GM18519 (cell line): ENCODE data around the gene TRRAP.
"Not testable (repeated sequence)": the region's sequence is repeated elsewhere in the genome, so short reads cannot be mapped to it uniquely, and the experiment has no call there.

ENCODE experiments used
- ATAC-seq: cut with Tn5 transposase; IDR thresholded peaks from one replicate; pipeline ENCODE4 v1.9.1; 2021; ENCODE audit warnings: mild to moderate bottlenecking, moderate library complexity; ENCODE audit not compliant: unreplicated experiment, low FRiP score

TRRAP gene

DNA sequence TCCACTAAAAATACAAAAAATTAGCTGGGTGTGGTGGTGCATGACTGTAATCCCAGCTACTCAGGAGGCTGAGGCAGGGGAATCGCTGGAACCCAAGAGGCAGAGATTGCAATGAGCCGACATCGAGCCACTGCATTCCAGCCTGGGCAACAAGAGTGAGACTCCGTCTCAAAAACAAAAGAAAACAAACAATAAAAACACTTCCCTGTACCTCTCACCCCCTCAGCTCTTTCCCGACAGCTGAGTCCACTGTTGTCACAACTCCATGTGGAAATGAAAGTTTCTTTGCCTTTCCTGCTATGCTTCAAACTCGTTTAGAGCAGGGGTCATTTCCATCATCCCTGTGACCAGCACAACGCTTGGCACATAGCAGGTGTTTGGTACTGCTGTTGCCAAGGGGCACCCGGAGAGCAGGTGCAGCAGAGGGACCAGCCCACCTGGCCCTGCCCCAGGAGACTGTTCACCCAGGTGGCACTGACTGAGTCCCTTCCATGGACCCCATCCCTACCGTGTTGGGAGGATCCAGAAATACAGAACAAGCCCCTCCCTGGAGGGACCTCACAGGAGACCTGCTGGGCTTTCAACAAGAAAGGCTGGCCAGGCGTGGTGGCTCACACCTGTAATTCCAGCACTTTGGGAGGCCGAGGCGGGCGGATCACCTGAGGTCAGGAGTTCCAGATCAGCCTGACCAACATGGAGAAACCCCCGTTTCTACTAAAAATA lies 13.4 kb upstream of the TRRAP start:
- no peak for ATAC-seq

DNA sequence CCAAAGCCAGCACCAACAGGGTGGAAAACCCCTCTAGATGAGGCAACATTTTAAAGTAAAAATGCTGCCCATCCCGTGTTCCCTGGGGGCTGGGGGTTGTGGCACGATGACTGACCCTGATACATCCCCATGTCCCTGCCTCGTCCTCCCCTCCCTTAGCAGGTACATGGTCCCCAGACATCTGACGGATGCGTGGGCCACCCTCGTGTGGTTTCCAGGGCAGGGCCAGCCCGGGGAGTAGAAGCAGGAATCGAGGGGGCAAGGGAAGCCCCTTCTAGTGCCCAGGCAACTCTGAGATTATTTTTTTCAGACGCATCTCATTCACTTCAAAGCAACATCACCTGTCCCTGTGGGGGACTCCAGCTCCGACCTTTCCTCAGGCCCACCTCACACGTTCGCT lies 12.0 kb upstream of the TRRAP start:
- ATAC-seq = no peak

DNA sequence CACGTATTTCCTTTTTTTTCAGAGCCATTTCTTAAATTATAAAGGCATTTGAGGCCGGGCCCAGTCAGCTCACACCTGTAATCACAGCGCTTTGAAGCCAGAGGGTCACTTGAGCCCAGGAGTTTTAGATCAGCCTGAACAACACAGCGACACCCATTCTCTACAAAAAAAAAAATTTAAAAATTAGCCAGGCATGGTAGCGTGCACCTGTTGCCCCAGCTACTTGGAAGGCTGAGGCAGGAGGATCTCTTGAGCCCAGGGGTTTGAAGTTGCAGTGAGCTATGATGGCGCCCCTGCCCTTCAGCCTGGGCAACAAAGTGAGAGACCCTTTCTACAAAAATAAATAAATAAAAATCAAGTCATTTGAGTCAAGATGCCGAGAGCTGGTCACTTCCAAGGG lies 11.6 kb upstream of the TRRAP start:
- no peak for ATAC-seq

DNA sequence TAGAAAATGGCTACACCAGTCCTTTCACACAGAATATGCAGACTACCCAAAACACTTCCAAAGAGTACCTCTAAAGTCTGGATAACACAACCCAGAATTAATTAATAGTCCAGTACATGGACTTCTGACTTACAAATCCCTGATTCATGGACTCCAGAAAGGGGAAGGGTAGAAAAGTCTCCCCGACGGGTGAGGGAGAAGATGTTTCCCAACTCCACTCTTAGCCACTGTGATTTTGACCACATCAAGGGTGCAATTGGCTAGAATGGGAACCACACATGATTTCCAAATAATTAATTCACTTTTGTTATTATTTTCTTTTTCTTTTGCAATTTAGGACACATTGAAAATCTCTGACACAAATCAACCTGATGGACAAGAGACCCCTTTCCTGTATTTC lies 9.9 kb upstream of the TRRAP start:
- no peak for ATAC-seq

DNA sequence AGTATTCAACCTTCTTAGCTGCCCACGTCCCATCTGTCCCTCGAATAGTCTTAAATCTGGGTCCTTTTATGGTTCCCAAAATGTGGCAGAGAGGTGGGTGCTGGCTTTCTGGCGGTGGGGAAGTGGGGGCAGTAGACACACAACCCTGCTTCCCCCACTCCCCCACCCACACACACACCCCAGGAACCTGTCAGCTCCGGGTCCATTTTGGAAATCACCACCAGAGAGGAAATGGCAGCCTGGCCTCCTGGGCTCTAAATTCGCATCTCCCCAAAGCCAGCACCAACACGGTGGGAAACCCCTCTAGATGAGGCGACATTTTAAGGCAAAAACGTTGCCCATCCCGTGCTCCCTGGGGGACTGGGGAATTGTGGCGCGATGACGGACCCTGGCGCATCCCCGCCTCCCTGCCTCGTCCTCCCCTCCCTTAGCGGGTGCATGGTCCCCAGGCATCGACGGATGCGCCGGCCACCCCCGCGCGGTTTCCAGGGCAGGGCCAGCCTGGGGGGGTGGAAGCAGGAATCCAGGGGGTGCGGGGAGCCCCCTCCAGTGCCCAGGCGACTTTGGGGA lies 9.2 kb upstream of the TRRAP start:
- no peak for ATAC-seq

DNA sequence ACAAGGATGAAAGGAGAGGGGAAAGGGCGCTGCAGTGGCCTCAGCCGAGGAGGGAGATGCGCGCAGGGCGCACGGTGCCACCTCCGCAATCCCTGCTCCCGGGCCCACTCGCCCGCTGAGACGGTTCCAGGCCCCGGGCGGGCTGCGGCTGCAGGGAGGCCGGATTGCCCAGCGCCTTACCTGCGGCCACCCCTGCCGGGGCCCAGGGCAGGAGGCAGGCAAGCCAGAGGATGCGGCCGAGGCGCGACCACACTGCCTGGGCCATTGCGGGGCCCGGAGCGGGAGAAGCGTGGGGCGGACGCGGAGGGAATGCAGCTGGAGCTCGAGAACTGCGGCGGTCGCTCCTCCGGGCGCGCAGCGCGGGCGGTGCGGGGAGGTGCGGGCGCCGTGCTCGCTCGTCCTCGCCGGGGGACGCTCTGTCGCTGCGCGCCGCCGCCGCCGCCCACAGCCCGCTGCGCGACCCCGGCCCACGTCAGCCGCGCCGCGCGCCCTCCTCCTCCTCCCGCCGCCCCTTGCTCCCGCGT lies 8.7 kb upstream of the TRRAP start, which contains the start of gene TMEM130:
TMEM130 (minus strand) TSS at position 418 of the 524 bp plus-strand sequence; CDS start at position 265, 153 bp downstream.
- no peak for ATAC-seq

DNA sequence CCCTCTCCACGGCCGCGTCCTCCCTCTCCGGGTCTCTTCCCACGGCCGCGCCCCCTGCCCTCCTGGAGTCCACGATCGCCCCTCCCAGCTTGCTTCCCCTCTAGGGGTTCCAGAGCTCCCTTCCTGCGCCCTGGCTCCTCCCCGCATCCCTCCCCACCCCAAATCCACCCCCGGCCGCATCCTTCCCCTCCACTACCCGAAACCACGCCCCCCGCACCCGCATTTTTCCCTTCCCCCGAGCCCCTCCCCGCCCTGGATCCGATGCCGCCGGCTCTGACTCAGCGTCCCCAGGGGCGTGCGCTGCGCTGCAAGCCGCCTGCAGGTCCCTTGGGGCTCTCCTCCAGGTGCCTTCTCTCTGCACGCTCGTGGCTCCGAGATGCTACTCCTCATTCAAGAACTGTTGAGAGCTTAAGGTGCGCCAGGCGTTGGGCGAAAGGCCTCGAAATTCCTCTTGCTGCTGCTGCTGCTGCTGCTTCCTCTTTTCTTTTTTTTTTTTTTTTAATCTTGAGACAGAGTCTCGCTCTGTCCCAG lies 8.1 kb upstream of the TRRAP start:
- no peak for ATAC-seq

DNA sequence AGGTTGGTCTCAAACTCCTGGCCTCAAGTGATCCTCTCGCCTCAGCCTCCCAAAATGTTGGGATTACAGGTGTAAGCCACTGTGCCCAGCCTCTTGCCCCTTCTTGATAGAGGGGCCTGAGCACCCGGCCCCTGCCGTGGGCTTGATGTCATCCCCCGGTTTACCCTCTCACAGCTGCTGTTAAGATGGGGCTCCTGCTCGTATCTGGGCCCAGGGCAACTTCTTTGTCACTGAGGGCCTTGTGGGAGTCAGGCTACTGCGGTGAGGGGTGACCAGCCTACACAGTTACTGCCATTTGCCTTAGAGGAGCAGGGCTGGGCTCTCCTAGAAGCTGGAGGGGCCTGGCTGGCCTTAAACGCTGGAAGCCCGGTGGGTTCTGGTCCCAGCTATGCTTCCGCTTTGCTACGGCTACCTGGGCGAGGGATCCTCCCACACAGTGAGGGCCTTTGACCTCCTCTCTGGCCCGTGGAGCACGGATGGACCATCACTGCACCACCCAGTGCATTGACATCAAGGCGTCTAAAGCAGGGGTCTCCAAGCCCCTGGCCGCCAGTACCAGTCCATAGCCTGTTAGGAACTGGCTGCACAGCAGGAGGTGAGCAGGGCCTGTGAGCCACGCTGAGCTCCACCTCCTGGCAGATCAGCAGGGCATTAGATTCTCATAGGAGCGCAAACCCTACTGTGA lies 7.4 kb upstream of the TRRAP start:
- ATAC-seq = no peak

DNA sequence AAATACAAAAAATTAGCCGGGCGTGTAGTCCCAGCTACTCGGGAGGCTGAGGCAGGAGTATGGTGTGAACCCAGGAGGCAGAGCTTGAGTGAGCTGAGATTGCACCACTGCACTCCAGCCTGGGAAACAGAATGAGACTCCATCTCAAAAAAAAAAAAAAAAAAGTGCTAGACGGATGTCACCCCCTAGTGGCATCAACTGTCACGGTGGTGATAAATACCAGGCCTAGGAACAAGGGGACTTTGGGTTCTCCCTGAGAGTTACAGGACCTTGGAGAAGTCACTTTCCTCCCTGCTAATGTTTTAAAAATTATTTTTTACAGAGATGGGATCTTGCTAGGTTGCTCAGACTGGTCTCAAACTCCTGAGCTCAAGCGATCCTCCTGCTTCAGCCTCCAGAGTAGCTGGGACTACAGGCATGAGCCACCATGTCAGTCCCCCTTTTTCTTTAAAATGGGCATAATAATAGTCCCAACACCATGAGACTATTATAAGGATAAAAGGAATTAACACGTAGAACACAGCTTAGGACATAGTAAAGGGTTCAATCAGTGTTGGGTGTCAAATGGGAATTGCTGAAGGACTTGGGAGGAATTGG lies 5.9 kb upstream of the TRRAP start:
- no peak for ATAC-seq

DNA sequence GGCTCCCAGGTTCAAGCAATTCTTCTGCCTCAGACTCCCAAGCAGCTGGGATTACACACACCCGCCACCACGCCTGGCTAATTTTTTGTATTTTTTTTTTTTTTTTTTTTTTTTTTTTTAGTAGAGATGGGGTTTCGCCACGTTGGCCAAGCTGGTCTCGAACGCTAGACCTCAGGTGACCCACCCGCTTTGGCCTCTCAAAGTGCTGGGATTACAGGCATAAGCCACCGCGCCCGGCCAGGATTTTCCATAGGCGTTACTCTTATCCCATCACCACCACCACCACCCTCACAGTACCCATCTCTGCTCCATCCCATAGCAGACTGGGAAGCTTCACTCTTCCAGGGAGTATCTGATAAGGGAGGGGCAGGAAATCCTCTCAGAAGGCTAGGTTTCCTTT lies 4.7 kb upstream of the TRRAP start:
- ATAC-seq = not testable (repeated sequence)

DNA sequence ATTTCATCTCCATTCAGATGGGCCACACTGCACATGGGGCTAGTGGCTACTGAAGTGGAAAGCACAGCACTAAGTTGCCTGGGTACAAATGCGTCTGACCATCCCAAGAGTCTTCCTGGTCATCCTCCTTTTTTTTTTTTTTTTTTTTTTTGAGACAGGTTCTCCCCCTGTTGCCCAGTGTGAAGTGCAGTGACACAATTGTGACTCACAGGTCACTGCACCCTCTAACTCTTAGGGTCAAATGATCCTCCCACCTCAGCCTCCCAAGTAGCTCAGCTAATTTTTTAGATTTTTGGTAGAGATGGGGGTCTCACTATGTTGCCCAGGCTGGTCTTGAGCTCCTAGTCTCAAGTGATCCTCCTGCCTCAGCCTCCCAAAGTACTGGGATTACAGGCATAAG lies 3.4 kb upstream of the TRRAP start:
- no peak for ATAC-seq

DNA sequence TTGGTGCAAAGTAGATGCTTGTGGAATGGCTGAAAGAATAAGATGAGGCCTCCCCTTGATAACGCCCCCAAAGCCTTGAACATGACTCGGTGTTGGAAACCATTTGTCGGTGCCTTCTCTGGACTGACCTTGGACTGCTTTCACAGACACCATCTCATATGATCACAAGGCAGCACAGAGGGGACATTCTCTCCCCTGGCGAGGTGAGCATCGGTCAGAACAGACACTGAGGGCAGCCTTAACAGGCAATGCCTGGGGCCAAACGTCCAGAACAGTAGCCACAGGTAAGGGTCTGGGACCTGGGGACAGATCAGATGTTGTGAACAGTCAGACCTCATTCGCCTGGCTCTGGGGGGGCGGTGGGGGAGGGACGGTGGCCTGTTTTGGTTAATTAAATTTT lies 2.8 kb upstream of the TRRAP start:
- no peak for ATAC-seq

DNA sequence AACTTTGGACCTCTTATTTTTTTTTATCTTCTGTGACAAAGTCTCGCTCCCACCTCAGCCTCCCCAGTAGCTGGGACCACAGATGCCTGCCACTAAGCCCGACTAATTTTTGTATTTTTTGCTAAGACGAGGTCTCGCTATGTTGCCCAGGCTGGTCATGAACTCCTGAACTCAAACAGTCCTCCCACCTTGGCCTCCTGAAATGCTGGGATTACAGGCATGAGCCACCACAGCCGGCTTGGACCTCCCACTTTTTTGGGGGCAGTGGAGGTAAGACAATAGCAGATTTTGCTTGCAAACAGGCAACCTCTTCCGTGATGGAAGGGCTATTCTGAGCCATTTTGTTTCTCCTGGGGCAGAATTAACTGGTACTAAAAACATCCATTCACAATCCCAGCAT lies 1.2 kb upstream of the TRRAP start:
- ATAC-seq = no peak

DNA sequence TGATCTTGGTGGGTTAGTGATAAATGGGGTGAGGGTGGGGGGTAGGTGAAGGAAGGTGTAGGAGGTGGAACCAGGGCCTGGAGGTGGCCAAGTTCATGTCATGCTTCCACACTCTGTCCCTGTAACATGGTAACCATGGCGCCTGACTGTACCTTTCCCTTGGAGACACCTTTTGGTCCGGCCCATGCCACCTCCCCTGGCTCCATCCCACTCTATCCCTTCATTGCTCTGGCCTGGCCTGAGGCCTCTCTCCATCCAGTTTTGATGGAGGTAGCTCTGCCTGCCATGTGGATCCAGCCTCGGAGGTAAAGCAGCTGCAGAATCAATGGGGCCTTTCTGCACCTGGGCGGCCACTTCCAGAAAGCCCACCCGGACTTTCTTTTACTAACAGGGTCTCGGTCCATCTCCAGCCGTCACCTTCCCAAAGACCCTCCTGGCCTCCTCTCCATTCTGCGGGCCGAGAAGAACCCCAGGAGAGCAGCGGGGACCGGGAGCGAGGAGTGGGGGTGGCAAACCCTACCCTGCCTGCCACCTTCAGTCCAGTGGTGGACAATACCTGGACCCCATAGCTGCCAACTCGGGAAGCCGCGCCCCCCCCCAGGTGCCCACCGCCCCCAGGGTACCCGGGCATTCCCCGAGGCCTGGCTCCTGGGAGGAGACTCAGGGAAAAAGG lies 504 bp upstream of the TRRAP start:
- ATAC-seq = no peak

DNA sequence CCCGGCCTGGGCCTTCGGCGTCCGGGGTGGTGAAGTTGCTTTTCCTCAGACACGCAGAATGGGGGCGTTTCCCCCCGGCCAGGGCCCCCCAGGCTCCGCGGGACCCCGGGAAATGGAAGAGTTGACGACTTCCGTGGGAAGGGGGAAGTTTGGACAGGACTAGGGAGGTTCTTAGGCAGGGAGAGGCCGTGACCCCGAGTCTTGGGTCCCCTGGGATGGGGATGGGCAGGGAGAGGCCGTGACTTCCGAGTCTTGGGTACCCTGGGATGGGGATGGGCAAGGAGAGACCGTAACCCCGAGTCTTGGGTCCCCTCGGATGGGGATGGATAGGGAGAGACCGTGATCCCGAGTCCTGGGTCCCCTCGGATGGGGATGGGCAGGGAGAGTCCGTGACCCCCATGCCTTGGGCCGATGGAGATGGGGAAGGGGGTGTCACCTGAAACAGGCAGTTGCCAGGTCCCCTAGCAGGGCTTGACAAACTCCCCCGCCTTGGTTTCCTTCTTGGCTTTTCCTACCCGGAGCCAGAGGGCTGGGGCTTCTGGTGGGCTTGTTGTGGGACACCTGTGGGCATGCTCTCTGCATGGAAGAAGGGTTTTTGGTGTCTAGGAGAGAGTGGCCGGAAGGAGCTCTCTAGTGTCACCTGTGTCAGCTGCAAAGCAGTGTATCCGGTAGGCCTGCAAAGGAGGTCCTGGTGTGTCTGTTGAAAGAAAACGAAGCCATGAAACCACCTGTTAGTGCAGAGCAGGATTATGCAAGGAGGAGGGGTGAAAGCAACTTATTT lies 1.1 kb downstream of the TRRAP start:
- ATAC-seq = peak; percentile 74

DNA sequence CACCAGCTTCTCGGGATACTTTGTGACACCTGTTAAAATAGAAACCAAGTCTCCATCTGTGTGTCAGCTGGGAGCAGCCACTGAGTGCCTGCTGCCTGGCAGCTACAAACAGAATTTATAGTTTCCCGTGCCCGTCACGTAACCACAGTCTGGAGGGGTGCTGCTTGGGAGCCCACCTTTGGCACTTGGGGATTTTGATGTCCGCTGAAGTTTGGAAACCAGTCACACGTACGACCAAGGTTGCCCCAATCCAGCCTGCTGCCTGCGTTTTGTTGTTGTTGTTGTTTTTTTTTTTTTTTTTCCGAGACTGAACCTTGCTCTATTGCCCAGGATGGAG lies 1.6 kb downstream of the TRRAP start:
- no peak for ATAC-seq

DNA sequence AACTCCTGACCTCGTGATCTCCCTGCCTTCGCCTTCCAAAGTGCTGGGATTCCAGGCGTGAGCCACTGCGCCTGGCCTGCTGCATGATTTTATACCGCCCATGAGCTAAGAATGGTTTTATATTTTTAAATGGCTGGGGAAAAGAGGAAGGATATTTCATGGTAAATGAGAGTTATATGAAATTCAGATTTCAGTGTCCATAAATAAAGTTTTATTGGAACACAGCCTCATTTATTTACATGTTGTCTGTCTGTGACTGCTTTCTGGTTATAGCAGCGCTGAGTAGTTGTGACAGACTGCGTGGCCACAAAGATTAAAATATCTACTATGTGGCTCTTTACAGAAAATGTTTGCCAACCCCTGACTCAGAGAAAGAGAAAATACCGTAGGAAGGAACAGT lies 2.2 kb downstream of the TRRAP start:
- no peak for ATAC-seq

DNA sequence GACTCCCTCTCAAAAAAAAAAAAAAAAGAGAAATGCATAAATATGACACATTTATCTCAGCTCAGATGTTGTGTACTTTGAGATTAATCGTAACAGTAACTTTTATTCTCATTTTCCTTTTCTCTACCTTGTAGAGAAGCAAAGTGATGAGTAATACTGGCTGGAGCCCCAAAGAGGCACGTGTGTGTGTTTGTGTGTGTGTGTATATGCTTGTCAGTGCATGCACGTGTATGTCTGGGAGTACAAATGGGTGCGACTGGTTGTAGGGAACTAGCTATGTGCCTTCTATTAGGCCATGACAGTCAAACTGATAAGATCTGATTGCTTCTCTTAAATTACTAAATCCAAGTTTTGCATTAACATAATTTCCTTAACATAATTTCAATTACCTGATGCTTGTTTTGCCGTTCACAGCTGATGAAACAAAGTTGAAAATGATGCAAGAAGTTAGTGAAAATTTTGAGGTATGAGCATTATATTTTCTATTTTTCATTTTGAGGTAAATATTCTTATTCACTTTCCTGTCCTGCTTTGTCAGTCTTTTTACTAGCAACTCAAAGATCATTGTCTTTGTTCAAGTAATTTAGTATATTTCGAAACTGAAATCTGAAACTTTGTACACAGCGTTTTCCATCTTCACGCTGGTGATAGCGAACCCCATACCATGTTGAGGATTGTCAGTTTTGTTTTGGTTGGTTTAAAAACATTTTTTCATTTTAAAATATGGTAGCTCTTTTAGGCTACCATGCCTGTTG lies 3.4 kb downstream of the TRRAP start:
- ATAC-seq = no peak

DNA sequence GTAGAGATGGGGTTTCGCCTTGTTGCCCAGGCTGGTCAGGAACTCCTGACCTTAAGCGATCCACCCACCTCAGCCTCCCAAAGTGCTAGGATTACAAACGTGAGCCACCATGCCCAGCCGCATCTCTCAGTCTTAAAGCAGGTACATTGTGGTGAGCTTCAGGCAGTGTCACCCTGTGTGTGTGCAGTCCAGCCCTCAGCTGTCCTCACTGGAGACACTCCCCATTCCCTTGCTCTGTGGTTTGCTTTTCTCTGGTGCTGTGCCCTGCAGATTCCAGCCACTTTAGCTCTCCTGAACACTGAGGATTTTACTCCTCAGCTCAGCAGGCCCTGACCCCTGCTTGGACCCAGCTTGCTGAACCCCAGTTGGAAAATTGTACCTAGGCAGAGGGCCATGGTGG lies 6.1 kb downstream of the TRRAP start:
- ATAC-seq = no peak
